GM19023 (cell line): ENCODE results near the gene NYAP2.
A peak's percentile ranks its signal among the peaks of the same experiment; 100 is the strongest.

ENCODE experiments used
- ATAC-seq: cut with Tn5 transposase; IDR thresholded peaks from one replicate; pipeline ENCODE4 v1.9.1; 2021; ENCODE audit warnings: mild to moderate bottlenecking, moderate library complexity; ENCODE audit not compliant: unreplicated experiment

The NYAP2 gene

DNA sequence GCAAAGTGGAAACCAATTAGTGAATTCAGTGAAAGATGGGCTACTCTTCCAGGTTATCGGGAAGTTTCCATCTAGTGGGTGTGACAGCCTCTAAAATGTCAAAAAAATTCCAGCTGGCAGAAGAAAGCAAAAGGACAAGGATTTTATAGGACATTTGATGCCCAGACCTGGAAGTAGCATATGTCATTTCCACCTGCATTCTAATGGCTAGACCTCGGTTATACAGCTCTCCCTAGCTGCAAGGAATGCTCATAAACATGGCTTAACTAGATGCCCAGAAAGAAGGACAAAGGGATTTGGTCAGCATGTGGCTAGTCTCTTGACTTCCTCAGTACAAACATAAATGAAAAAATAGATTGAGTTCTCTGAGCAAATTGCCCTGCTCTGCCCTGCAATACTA, 215.4 kb downstream of the NYAP2 start:
- no peak for ATAC-seq

DNA sequence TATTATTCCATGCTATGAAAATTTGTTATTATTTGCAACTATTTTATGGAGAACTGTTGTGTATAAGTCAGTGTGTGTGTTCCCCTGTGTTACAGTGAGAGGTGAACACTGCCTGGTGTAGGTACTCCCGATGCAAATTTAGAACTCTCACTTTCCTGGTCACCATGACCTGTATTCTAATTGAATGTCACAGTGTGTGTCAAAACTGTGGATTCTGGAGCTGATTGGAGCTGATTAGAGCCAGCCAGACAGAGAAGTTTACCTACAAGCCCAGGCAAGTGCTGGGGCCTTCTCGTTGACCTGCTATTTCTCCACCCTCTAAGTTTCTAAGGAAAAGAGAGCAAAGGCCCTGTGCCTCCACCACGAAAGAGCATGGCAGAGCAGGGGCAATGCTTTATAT, 216.0 kb downstream of the NYAP2 start:
- ATAC-seq: no peak

DNA sequence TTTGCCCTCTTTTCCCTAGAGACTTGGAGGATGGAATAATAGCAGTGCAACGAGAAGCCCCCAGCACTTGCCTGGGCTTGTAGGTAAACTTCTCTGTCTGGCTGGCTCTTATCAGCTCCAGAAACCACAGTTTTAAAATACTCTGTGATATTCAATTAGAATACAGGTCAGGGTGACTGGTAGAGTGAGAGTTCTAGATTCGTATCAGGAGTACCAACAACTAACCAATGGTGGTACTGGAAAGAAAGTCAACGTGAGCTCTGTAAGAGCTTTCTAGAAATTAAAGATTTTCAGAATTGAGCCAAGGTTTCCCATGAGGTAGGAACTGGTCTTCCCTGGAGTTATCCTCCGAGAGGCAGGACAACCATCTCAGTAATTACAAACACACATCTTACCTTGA, 216.9 kb downstream of the NYAP2 start:
- ATAC-seq: no peak

GRCh38 chr2:225616848-225617247, 217.3 kb downstream of the NYAP2 start:
- no peak for ATAC-seq

DNA sequence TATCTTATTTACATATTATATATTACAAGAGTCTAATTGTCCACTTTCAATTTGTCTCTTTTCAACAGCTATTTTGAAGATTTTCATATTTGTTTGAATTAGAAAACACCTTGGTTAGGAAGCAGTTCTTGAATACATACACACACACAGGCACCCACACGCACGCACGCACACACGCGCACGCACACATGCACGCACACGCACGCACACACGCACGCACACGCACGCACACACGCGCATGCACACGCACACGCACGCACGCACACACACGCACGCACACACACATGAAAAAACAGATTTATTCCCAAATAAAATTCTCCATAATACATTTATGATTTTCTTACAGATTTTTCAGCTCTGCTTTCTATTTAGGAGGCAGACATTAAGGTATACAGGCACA, 220.7 kb downstream of the NYAP2 start:
- ATAC-seq: no peak

- ATAC-seq: no peak
Observed at GRCh38 chr2:225630824-225631533, 231.5 kb downstream of the NYAP2 start.

DNA sequence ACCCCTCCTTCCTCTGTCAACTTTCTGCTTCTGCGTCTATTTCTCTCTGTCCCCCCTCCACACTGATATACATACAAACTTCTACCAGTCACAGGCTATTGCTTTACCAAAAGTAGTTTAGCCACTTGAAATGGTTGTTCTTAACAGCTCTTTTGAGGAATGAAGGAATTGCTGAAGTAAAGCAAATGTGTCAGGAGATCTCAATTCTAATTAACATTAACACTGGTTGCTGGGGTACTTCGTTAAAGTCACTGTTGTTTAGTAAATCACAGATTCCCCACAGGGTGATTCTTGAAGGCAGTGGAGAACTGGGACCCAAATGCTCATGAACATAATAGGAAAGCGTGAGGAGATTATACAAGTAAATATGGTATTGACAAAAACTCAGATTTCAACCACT, 232.8 kb downstream of the NYAP2 start:
- no peak for ATAC-seq

DNA sequence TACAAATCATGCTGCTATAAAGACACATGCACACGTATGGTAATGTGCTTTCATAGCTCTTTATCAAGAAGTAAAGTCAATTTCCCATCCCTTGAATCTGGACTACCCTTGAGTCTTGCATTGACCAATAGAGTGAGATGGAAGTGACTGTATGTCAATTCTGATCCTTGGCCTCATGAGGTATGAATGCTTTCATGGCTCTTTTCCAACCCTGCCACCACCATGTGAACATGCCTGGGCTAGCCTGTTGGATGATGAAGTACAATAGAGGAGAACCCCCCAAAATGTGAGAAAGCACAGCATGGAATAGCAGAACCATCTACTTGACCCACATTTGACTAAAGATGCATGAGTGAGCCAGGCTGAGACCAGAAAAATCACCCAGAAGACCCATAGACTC, 237.0 kb downstream of the NYAP2 start:
- no peak for ATAC-seq

- ATAC-seq: no peak
Observed at GRCh38 chr2:225637259-225637658, 237.7 kb downstream of the NYAP2 start.

- ATAC-seq: no peak
Observed at GRCh38 chr2:225640550-225640949, 241.0 kb downstream of the NYAP2 start.

GRCh38 chr2:225649274-225649673, 249.8 kb downstream of the NYAP2 start:
- no peak for ATAC-seq

DNA sequence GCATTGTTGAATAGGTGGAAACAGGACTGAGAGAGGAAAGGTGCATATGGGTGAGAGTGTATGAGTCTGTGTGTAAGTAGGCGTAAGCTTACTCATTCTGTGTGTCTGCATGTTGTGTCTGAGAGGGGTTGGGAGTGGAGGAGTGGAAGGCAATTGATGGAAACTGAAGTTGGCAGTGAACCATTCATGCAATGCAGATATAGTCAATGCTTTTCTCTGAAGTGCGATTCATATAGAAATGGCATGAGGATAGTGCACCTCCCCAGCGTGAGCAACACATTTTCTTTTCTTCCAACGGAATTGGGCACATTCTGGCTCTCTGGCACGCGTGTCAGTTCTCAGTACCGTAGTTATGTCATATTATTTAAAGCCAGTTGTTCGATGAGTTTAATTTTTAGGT, 250.5 kb downstream of the NYAP2 start:
- no peak for ATAC-seq

DNA sequence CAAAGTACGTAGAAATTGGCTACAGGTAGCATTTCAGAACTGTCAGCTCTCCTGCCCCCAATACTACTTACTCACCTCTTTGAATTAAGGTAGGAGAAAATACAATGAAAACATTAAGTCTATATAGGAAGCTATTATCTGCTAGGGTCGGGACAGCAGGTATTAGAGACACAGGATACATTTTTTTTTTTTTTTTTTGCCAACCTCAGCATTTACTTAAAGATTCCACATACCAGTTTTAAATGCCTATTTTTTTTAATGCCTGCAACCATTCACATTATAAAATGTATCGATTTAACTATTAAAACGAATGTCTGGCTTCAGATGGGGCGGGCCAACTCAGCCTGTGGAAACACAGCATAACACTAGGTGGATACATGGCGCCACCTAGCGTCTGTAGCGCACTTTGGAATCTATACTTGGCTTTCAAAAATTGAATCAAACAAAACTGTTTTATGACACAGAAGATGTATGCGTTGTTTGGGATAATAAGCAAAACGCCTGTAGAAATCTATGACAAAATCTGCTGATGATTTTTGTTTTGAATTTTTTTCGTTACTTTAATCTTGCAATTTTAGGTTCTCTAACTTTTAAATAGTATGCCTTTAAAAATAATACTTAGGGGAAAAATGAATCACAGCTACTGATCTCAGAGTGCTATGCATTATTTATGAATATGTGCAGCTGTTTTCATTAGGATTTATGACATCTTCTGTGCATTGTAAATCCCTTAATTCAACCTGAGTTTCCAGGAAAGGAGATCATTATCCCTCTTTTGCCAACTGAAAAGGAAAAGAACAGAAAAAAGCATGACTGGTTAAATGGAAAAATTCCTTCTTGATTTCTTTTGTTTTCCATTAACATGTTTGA, 261.0 kb downstream of the NYAP2 start:
- ATAC-seq: peak; percentile 85

DNA sequence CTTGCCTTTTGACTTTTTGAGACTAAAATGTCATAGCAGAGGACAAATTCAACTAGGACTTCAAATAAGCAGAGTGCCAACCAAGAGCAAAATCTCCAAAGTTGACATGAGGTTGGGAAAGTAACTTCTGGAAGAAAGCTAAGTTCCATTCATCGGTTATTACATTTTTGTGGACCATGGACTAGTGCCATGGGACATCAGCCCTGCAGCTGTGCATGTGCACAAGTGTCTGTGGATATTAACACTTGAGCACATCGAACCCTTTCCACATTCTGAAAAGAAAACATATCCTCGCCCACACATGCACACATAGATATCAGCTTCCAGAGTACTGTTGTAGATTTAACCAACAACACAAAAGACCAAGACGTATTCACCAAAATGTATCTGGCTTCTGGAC, 262.6 kb downstream of the NYAP2 start:
- ATAC-seq: no peak

GRCh38 chr2:225667445-225667844, 267.9 kb downstream of the NYAP2 start:
- ATAC-seq: no peak

DNA sequence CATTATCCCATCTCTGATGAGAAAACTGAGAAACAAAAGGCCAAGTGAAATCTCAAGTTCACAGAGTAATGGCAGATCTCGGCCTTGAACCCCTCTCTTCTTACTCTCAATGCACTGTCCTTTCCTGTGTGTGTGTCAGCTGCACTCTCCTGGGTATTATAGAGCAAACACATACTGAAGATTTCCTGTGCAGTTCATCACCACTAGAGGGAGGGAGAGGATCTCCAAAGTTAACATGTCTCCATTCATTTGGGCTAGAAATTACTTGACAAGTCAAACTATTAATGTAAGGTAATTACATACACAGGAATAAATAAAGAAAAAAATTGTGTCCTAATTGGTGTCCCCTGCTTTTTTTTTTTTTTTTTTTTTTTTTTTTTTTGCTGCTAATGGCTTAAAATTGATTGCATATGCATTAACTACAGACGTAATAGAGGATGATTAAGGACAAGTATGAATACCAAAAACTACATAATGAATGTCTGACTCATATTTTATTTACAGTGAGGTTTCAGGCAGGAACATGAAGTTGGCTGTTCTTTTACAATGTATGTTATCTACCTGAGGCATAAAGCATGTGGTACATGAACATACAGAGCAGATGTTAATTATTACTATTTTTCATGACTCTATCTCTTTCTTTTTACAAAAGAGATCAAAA, 269.2 kb downstream of the NYAP2 start:
- peak; percentile 89 for ATAC-seq

- no peak for ATAC-seq
Observed at GRCh38 chr2:225670111-225670974, 270.8 kb downstream of the NYAP2 start.

GRCh38 chr2:225678792-225679191, 279.3 kb downstream of the NYAP2 start:
- ATAC-seq: no peak

GRCh38 chr2:225683258-225683657, 283.7 kb downstream of the NYAP2 start:
- ATAC-seq: no peak

DNA sequence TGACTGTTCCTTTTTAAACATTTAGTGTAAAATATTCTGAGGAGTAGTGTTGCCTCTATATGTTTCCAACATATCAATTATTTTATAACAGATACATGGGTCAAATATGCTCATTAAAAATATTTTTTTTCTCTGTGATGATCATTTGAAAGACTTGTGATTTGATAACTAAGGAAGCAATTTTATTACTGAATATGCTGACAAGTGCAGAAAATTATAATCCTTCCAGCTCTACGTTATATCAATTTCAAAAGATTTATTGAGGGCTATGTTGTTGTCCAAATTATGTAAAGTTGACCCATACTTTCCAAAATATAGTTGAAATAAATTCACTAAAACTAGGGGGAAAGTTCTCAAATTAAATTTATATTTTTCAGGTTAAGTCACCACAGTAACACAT, 290.6 kb downstream of the NYAP2 start:
- ATAC-seq: no peak

DNA sequence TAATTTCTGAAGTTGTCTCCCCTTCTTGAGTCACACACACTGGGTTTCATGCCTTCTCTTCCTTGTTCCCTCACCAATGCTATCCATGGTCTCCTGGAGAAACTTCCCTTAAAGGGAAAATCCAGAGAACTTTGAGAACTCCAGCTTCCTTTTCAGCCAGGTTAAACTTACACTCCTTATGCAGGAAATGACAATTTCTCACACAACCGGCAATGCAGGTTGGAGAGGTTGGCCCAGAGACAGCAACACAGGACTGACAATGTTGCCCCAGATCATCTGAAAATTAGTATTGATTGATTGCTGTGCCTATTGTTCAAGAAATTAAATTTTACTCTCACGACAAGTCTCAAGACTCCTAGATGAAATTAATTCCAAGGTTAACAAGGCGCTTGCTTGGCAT, 292.2 kb downstream of the NYAP2 start:
- ATAC-seq: no peak
